HEK293 (cell line): ENCODE results near the gene MAPK12.

ENCODE experiments used
- CTCF ChIA-PET: fragments of 350-600 bp; formaldehyde crosslinking; extraction: SDS; loops from one replicate; lab custom pipeline; 2021; ENCODE audit warnings: antibody characterized with exemption; lab: Yijun Ruan, JAX
- POLR2A ChIA-PET: fragments of 300-600 bp; formaldehyde crosslinking; extraction: SDS; loops from one replicate; lab custom pipeline; 2020; ENCODE audit warnings: antibody characterized with exemption, inconsistent platforms; lab: Yijun Ruan, JAX
- H3K27ac ChIP-seq: fragments of 200-500 bp; sonication (Bioruptor generic); 2 replicates; pipeline ENCODE4 v1.5.1; 2014; ENCODE audit warnings: low read depth, low read length, control low read depth, inconsistent platforms; ENCODE audit errors: extremely low read depth
- H3K36me3 ChIP-seq, 2 experiments: fragments of 200-500 bp in 1 of 2; sonication (Bioruptor generic) in 1 of 2; 1 replicate in 1 of 2; 2 replicates in 1 of 2; pipeline ENCODE4 v1.5.1; 2014 to 2017; ENCODE audit warnings: inconsistent platforms in 2 of 2, low read length in 2 of 2; ENCODE audit not compliant: control insufficient read depth in 2 of 2, insufficient read depth in 1 of 2
- H3K4me1 ChIP-seq: fragments of 200-500 bp; sonication (Bioruptor generic); 2 replicates; pipeline ENCODE4 v1.5.1; 2014; ENCODE audit warnings: mild to moderate bottlenecking, low read length, inconsistent platforms; ENCODE audit not compliant: control insufficient read depth, insufficient read depth
- H3K4me3 ChIP-seq: 2 replicates; pipeline ENCODE4 v1.5.1; 2011; ENCODE audit warnings: low read depth, mild to moderate bottlenecking, control low read depth, low read length, moderate library complexity
- H3K9me3 ChIP-seq: fragments of 200-500 bp; sonication (Bioruptor generic); 2 replicates; pipeline ENCODE4 v1.5.1; 2014; ENCODE audit warnings: low read depth, low read length, inconsistent platforms; ENCODE audit not compliant: control insufficient read depth, insufficient read depth
- BCL11A ChIP-seq: fragments of 450-650 bp; formaldehyde crosslinking; IDR thresholded peaks from 2 replicates; pipeline ENCODE4 v1.5.1; 2016; ENCODE audit warnings: low read depth, missing biosample characterization, missing genetic modification characterization
- EGR2 ChIP-seq: fragments of 450-650 bp; formaldehyde crosslinking; IDR thresholded peaks from 2 replicates; pipeline ENCODE4 v1.5.1; 2016; ENCODE audit warnings: low read depth, missing biosample characterization, missing genetic modification characterization
- GLIS2 ChIP-seq: fragments of 450-650 bp; formaldehyde crosslinking; IDR thresholded peaks from 2 replicates; pipeline ENCODE4 v1.5.1; 2016; ENCODE audit warnings: missing biosample characterization, missing genetic modification characterization
- KLF16 ChIP-seq: fragments of 450-650 bp; formaldehyde crosslinking; IDR thresholded peaks from 2 replicates; pipeline ENCODE4 v1.5.1; 2017; ENCODE audit warnings: missing biosample characterization, missing genetic modification characterization
- KLF8 ChIP-seq: fragments of 450-650 bp; formaldehyde crosslinking; IDR thresholded peaks from 2 replicates; pipeline ENCODE4 v1.5.1; 2016; ENCODE audit warnings: missing biosample characterization, missing genetic modification characterization
- MEIS1 ChIP-seq: sonication (generic); formaldehyde crosslinking; IDR thresholded peaks from 2 replicates; pipeline ENCODE4 v1.8.1; 2022; ENCODE audit warnings: missing genetic modification reagents, mild to moderate bottlenecking, borderline replicate concordance
- MYNN ChIP-seq: fragments of 450-650 bp; formaldehyde crosslinking; IDR thresholded peaks from 2 replicates; pipeline ENCODE4 v1.5.1; 2016; ENCODE audit warnings: missing biosample characterization, missing genetic modification characterization, borderline replicate concordance
- SP2 ChIP-seq: fragments of 450-650 bp; formaldehyde crosslinking; IDR thresholded peaks from 2 replicates; pipeline ENCODE4 v1.5.1; 2016; ENCODE audit warnings: missing biosample characterization, missing genetic modification characterization
- ZBTB11 ChIP-seq: fragments of 450-650 bp; formaldehyde crosslinking; conservative IDR thresholded peaks from 2 replicates; pipeline ENCODE4 v1.5.1; 2016; ENCODE audit warnings: low read depth, missing biosample characterization, missing genetic modification characterization
- ZBTB21 ChIP-seq: fragments of 450-650 bp; formaldehyde crosslinking; IDR thresholded peaks from 2 replicates; pipeline ENCODE4 v1.5.1; 2017; ENCODE audit warnings: missing biosample characterization, missing genetic modification characterization
- ZBTB26 ChIP-seq: fragments of 450-650 bp; formaldehyde crosslinking; optimal IDR thresholded peaks from 2 replicates; pipeline ENCODE3; 2016; ENCODE audit warnings: missing biosample characterization, mild to moderate bottlenecking, missing genetic modification characterization
- ZFHX2 ChIP-seq: fragments of 450-650 bp; formaldehyde crosslinking; conservative IDR thresholded peaks from 2 replicates; pipeline ENCODE4 v1.5.1; 2016; ENCODE audit warnings: missing biosample characterization, missing genetic modification characterization
- ZFP3 ChIP-seq: fragments of 450-650 bp; formaldehyde crosslinking; IDR thresholded peaks from 2 replicates; pipeline ENCODE4 v1.5.1; 2016; ENCODE audit warnings: low read depth, missing biosample characterization, missing genetic modification characterization
- ZNF133 ChIP-seq: fragments of 450-650 bp; formaldehyde crosslinking; IDR thresholded peaks from 2 replicates; pipeline ENCODE4 v1.5.1; 2016; ENCODE audit warnings: missing biosample characterization, missing genetic modification characterization
- ZNF157 ChIP-seq: fragments of 450-650 bp; formaldehyde crosslinking; IDR thresholded peaks from 2 replicates; pipeline ENCODE4 v1.5.1; 2016; ENCODE audit warnings: missing biosample characterization, missing genetic modification characterization
- ZNF214 ChIP-seq: fragments of 450-650 bp; formaldehyde crosslinking; IDR thresholded peaks from 2 replicates; pipeline ENCODE4 v1.5.1; 2017; ENCODE audit warnings: missing biosample characterization, mild to moderate bottlenecking, missing genetic modification characterization, borderline replicate concordance
- ZNF366 ChIP-seq: fragments of 450-650 bp; formaldehyde crosslinking; conservative IDR thresholded peaks from 2 replicates; pipeline ENCODE4 v1.5.1; 2016; ENCODE audit warnings: missing biosample characterization, missing genetic modification characterization
- ZNF426 ChIP-seq: fragments of 450-650 bp; formaldehyde crosslinking; IDR thresholded peaks from 2 replicates; pipeline ENCODE4 v1.5.1; 2017; ENCODE audit warnings: missing biosample characterization, missing genetic modification characterization, mild to moderate bottlenecking, inconsistent platforms, moderate library complexity
- ZNF473 ChIP-seq: fragments of 450-650 bp; formaldehyde crosslinking; IDR thresholded peaks from 2 replicates; pipeline ENCODE4 v1.5.1; 2017; ENCODE audit warnings: missing biosample characterization, missing genetic modification characterization
- ZNF488 ChIP-seq: fragments of 450-650 bp; formaldehyde crosslinking; IDR thresholded peaks from 2 replicates; pipeline ENCODE4 v1.5.1; 2016; ENCODE audit warnings: missing biosample characterization, missing genetic modification characterization
- ZNF624 ChIP-seq: fragments of 450-650 bp; formaldehyde crosslinking; IDR thresholded peaks from 2 replicates; pipeline ENCODE4 v1.5.1; 2017; ENCODE audit warnings: missing biosample characterization, missing genetic modification characterization
- ZNF677 ChIP-seq: fragments of 450-650 bp; IDR thresholded peaks from 2 replicates; pipeline ENCODE4 v1.5.0; 2018; ENCODE audit warnings: missing biosample characterization, mild to moderate bottlenecking, missing genetic modification characterization, moderate library complexity
- ZNF785 ChIP-seq: fragments of 450-650 bp; formaldehyde crosslinking; IDR thresholded peaks from 2 replicates; pipeline ENCODE4 v1.5.1; 2016; ENCODE audit warnings: missing biosample characterization, missing genetic modification characterization
- ZSCAN16 ChIP-seq: fragments of 450-650 bp; formaldehyde crosslinking; IDR thresholded peaks from 2 replicates; pipeline ENCODE4 v1.5.1; 2016; ENCODE audit warnings: missing biosample characterization, missing genetic modification characterization
- ZSCAN23 ChIP-seq: fragments of 450-650 bp; formaldehyde crosslinking; IDR thresholded peaks from 2 replicates; pipeline ENCODE4 v1.5.1; 2016; ENCODE audit warnings: missing biosample characterization, missing genetic modification characterization
- ZSCAN5A ChIP-seq: fragments of 450-650 bp; formaldehyde crosslinking; IDR thresholded peaks from 2 replicates; pipeline ENCODE4 v1.5.1; 2016; ENCODE audit warnings: missing biosample characterization, missing genetic modification characterization

The MAPK12 gene

GRCh38 chr22:50209893-50210292, 51.6 kb downstream of the MAPK12 start (continued):
- TF ChIP-seq KLF8 (tag by site-specific recombination) (peak; percentile 32; the same call in 1 of the 2 replicates), ZNF677 (tag by site-specific recombination) (no peak), ZSCAN16 (tag by site-specific recombination) (no peak)

GRCh38 chr22:50208939-50209892, 52.3 kb downstream of the MAPK12 start:
- H3K27ac ChIP-seq: no peak overlapping the region
- TF ChIP-seq ZFHX2 (peak; percentile 52), MEIS1 (CRISPR knock-in tag) (no peak), SP2 (tag by site-specific recombination) (no peak), EGR2 (tag by site-specific recombination) (peak; percentile 31; the same call in 1 of the 2 replicates), BCL11A (tag by site-specific recombination) (no peak), ZNF426 (no peak), GLIS2 (peak; percentile 33), ZBTB21 (no peak), ZNF157 (peak; percentile 54; the same call in 1 of the 2 replicates), MYNN (no peak)
- H3K4me1 ChIP-seq: no peaks in the 10 kb centered on the region
- no peak overlapping the region for H3K4me3 ChIP-seq
- CTCF ChIA-PET: interaction anchor here (0.5 to 2.0 kb wide), 12 partner anchors 26 to 443 kb away, joined by 3 to 6 read pairs (median 4); no protein-coding TSS in a partner anchor
- POLR2A ChIA-PET: interaction anchor here (0.7 to 1.1 kb wide), 2 partner anchors 34 to 247 kb away, joined by 3 to 4 read pairs; no protein-coding TSS in a partner anchor
- H3K9me3 ChIP-seq: no peaks in the 10 kb centered on the region
- peaks cover 28 to 88% of the 10 kb centered on the region in 2 experiments for H3K36me3 ChIP-seq

- Histone ChIP-seq H3K4me3 (no peak overlapping the region), H3K36me3 (peaks cover 24 to 87% of the 10 kb centered on the region in 2 experiments), H3K9me3 (no peaks in the 10 kb centered on the region), H3K4me1 (no peaks in the 10 kb centered on the region), H3K27ac (no peak overlapping the region)
- POLR2A ChIA-PET: interaction anchor here (0.7 to 1.1 kb wide), 3 partner anchors 33 to 350 kb away, joined by 3 to 4 read pairs (median 4); no protein-coding TSS in a partner anchor
- CTCF ChIA-PET: interaction anchor here (0.6 to 2.0 kb wide), 12 partner anchors 27 to 442 kb away, joined by 3 to 6 read pairs (median 4); no protein-coding TSS in a partner anchor
- no peak for TF ChIP-seq ZNF366 (tag by site-specific recombination)
- TF ChIP-seq ZNF133: no peak
- no peak for TF ChIP-seq ZNF785 (tag by site-specific recombination)
- TF ChIP-seq ZNF473 (tag by site-specific recombination): no peak
- TF ChIP-seq KLF16 (tag by site-specific recombination): no peak
- no peak for TF ChIP-seq ZBTB26
- TF ChIP-seq ZBTB11 (tag by site-specific recombination): no peak
- TF ChIP-seq ZNF624: no peak
- TF ChIP-seq GLIS2: no peak
- TF ChIP-seq ZNF488 (tag by site-specific recombination): no peak
- TF ChIP-seq ZNF214 (tag by site-specific recombination): no peak
- no peak for TF ChIP-seq ZSCAN5A
- TF ChIP-seq ZSCAN23: no peak
- no peak for TF ChIP-seq ZFP3
These were observed 53.0 kb downstream of the MAPK12 start for GRCh38 chr22:50208430-50208938.
